HT-29 (cell line): ENCODE data around the gene CCL20. TPM values are rescaled to one million over a fixed set of nuclear protein-coding genes. Genes with fewer than 3 reads are reported as not detected.

Source experiments
- DNase-seq: peaks from one replicate; pipeline ENCODE4 v3.0.0-alpha.2; 2015; ENCODE audit warnings: low spot score
- total RNA-seq: library from RNA; depleted of rRNA; stranded (reverse); fragments of >200 nt; shearing (Covaris generic); gene quantifications from 2 replicates; pipeline ENCODE4 v1.2.3, GENCODE V29; 2014

Gene CCL20
- total RNA-seq, 1 experiment from 2014 or later = 0.18 TPM

GRCh38 chr2:227834423-227834822 lies 20.8 kb downstream of the CCL20 start:
- DNase-seq = no peak

GRCh38 chr2:227834916-227835650 lies 21.4 kb downstream of the CCL20 start:
- no peak for DNase-seq

GRCh38 chr2:227839339-227840129 lies 25.9 kb downstream of the CCL20 start:
- DNase-seq = peak; percentile 50

- DNase-seq = no peak
These were observed 33.2 kb downstream of the CCL20 start for GRCh38 chr2:227846831-227847230.

GRCh38 chr2:227848146-227848545 lies 34.5 kb downstream of the CCL20 start:
- no peak for DNase-seq

GRCh38 chr2:227848586-227848985 lies 34.9 kb downstream of the CCL20 start:
- DNase-seq = peak; percentile 73

GRCh38 chr2:227849906-227850305 lies 36.3 kb downstream of the CCL20 start:
- DNase-seq = no peak

GRCh38 chr2:227853204-227853629 lies 39.6 kb downstream of the CCL20 start:
- DNase-seq = no peak

- no peak for DNase-seq
These were observed 40.2 kb downstream of the CCL20 start for GRCh38 chr2:227853765-227854271.

GRCh38 chr2:227855440-227855839 lies 41.8 kb downstream of the CCL20 start:
- no peak for DNase-seq

GRCh38 chr2:227856697-227857096 lies 43.1 kb downstream of the CCL20 start:
- no peak for DNase-seq

- DNase-seq = no peak
These were observed 46.6 kb downstream of the CCL20 start for GRCh38 chr2:227860221-227860641.

- no peak for DNase-seq
These were observed 47.4 kb downstream of the CCL20 start for GRCh38 chr2:227861011-227861410.

- DNase-seq = peak; percentile 81
These were observed 48.6 kb downstream of the CCL20 start for GRCh38 chr2:227862227-227862740.

GRCh38 chr2:227862741-227863588 lies 49.3 kb downstream of the CCL20 start:
- peak; percentile 59 for DNase-seq

- DNase-seq = no peak
These were observed 50.6 kb downstream of the CCL20 start for GRCh38 chr2:227864161-227864756.

GRCh38 chr2:227865291-227865690 lies 51.6 kb downstream of the CCL20 start:
- DNase-seq = no peak
